Activated naive CD4-positive, alpha-beta T cell treated with Interleukin-2 at 50 U/mL for 16 hours (primary cell): ENCODE results near the gene CD63.
A peak's percentile ranks its signal among the peaks of the same experiment; 100 is the strongest.
"Not testable (repeated sequence)": the region's sequence is repeated elsewhere in the genome, so short reads cannot be mapped to it uniquely, and the experiment has no call there.

Source experiments
- DNase-seq: peaks from one replicate; pipeline ENCODE4 v3.0.0-alpha.2; 2020

Gene CD63

GRCh38 chr12:55728939-55729818 is at the start of gene CD63:
CD63 (minus strand) TSS chr12:55729009; CDS start chr12:55728341, 668 bp downstream.
- peak; percentile 79 for DNase-seq

GRCh38 chr12:55777856-55778255 is 49.0 kb upstream of the CD63 start:
- DNase-seq: no peak

- DNase-seq: no peak
Observed at GRCh38 chr12:55771736-55772135, 42.9 kb upstream of the CD63 start.

GRCh38 chr12:55767156-55767555 is 38.3 kb upstream of the CD63 start:
- no peak for DNase-seq

- DNase-seq: no peak
Observed at GRCh38 chr12:55765736-55766290, 37.0 kb upstream of the CD63 start.

GRCh38 chr12:55762646-55763045 is 33.8 kb upstream of the CD63 start:
- DNase-seq: no peak

- peak; percentile 57 for DNase-seq
Observed at GRCh38 chr12:55760663-55761062, 31.9 kb upstream of the CD63 start.

- DNase-seq: not testable (repeated sequence)
Observed at GRCh38 chr12:55758575-55758974, 29.8 kb upstream of the CD63 start.

- DNase-seq: no peak
Observed at GRCh38 chr12:55757701-55758100, 28.9 kb upstream of the CD63 start.

GRCh38 chr12:55755246-55755645 is 26.4 kb upstream of the CD63 start:
- no peak for DNase-seq

- no peak for DNase-seq
Observed at GRCh38 chr12:55748230-55748993, 19.6 kb upstream of the CD63 start.

- no peak for DNase-seq
Observed at GRCh38 chr12:55746913-55747231, 18.1 kb upstream of the CD63 start.

GRCh38 chr12:55746174-55746912 is 17.5 kb upstream of the CD63 start:
- DNase-seq: no peak

- no peak for DNase-seq
Observed at GRCh38 chr12:55745361-55746173, 16.8 kb upstream of the CD63 start.

GRCh38 chr12:55744340-55745030 is 15.7 kb upstream of the CD63 start:
- no peak for DNase-seq

- peak; percentile 54 for DNase-seq
Observed at GRCh38 chr12:55743406-55744339, 14.9 kb upstream of the CD63 start.

- DNase-seq: peak; percentile 77
Observed at GRCh38 chr12:55742719-55743405, 14.1 kb upstream of the CD63 start, which contains the start of gene GDF11. GDF11 (plus strand) TSS chr12:55743122; CDS start chr12:55743317, 195 bp downstream.

GRCh38 chr12:55741931-55742680 is 13.3 kb upstream of the CD63 start:
- no peak for DNase-seq

- DNase-seq: no peak
Observed at GRCh38 chr12:55739025-55739378, 10.2 kb upstream of the CD63 start.
